Measurements from ENCODE around the gene AOPEP.

DNA sequence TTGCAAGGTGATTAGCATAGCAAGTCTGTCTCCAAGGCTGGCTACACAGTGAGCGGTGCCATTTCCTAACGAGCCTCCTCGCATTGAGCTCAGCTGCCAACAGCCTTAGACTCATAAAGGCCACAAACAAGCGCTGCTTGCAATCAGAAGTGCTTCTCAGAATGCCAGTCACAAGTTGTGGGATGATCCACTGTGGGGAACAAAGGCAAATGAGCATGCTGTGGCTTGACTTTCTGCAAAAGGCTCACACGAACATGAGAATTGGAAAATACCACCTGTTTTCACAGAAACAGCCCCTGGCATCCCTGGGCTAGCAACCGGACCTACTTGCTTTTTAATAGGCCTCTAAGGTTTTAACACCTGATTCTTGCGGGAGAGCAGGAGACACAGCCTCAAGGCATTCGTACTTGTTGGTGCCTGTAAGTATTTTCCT, 375.5 kb downstream of the AOPEP start:
- TF ChIP-seq, protein P1, sequence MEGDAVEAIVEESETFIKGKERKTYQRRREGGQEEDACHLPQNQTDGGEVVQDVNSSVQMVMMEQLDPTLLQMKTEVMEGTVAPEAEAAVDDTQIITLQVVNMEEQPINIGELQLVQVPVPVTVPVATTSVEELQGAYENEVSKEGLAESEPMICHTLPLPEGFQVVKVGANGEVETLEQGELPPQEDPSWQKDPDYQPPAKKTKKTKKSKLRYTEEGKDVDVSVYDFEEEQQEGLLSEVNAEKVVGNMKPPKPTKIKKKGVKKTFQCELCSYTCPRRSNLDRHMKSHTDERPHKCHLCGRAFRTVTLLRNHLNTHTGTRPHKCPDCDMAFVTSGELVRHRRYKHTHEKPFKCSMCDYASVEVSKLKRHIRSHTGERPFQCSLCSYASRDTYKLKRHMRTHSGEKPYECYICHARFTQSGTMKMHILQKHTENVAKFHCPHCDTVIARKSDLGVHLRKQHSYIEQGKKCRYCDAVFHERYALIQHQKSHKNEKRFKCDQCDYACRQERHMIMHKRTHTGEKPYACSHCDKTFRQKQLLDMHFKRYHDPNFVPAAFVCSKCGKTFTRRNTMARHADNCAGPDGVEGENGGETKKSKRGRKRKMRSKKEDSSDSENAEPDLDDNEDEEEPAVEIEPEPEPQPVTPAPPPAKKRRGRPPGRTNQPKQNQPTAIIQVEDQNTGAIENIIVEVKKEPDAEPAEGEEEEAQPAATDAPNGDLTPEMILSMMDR (IDR thresholded peaks at IDR 0.05) = no peak
- TF ChIP-seq POLR2AphosphoS5 (IDR thresholded peaks at IDR 0.05; ENCODE audit: low read depth, low read length) = no peak
- no peak for TF ChIP-seq NRF1 (IDR thresholded peaks at IDR 0.05; ENCODE audit: low read depth, low read length)
- TF ChIP-seq TAF1 (IDR thresholded peaks at IDR 0.05; ENCODE audit: borderline replicate concordance, low read depth, low read length) = no peak
- no peak for TF ChIP-seq EP300 (IDR thresholded peaks at IDR 0.05; ENCODE audit: borderline replicate concordance in 1 of 2, low read depth in 1 of 2, low read length in 1 of 2)
- TF ChIP-seq, protein P2, sequence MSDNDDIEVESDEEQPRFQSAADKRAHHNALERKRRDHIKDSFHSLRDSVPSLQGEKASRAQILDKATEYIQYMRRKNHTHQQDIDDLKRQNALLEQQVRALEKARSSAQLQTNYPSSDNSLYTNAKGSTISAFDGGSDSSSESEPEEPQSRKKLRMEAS (IDR thresholded peaks at IDR 0.05; ENCODE audit: low read depth) = no peak
- no peak for TF ChIP-seq EZH2phosphoT487 (IDR thresholded peaks at IDR 0.05; ENCODE audit: borderline replicate concordance, low read depth)
- TF ChIP-seq ELF1 (IDR thresholded peaks at IDR 0.05) = no peak
- TF ChIP-seq MEF2A (IDR thresholded peaks at IDR 0.05; ENCODE audit: borderline replicate concordance, low read depth) = no peak
- TF ChIP-seq, protein P3, sequence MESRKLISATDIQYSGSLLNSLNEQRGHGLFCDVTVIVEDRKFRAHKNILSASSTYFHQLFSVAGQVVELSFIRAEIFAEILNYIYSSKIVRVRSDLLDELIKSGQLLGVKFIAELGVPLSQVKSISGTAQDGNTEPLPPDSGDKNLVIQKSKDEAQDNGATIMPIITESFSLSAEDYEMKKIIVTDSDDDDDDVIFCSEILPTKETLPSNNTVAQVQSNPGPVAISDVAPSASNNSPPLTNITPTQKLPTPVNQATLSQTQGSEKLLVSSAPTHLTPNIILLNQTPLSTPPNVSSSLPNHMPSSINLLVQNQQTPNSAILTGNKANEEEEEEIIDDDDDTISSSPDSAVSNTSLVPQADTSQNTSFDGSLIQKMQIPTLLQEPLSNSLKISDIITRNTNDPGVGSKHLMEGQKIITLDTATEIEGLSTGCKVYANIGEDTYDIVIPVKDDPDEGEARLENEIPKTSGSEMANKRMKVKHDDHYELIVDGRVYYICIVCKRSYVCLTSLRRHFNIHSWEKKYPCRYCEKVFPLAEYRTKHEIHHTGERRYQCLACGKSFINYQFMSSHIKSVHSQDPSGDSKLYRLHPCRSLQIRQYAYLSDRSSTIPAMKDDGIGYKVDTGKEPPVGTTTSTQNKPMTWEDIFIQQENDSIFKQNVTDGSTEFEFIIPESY (IDR thresholded peaks at IDR 0.05; ENCODE audit: borderline replicate concordance, low read depth) = no peak
- TF ChIP-seq, protein P4, sequence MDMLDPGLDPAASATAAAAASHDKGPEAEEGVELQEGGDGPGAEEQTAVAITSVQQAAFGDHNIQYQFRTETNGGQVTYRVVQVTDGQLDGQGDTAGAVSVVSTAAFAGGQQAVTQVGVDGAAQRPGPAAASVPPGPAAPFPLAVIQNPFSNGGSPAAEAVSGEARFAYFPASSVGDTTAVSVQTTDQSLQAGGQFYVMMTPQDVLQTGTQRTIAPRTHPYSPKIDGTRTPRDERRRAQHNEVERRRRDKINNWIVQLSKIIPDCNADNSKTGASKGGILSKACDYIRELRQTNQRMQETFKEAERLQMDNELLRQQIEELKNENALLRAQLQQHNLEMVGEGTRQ (IDR thresholded peaks at IDR 0.05; ENCODE audit: borderline replicate concordance, low read depth, low read length) = no peak
- TF ChIP-seq YY1 (IDR thresholded peaks at IDR 0.05; ENCODE audit: low read depth) = no peak
- no peak for TF ChIP-seq FOXM1 (IDR thresholded peaks at IDR 0.05; ENCODE audit: low read depth)
- TF ChIP-seq FOSL2 (IDR thresholded peaks at IDR 0.05; ENCODE audit: borderline replicate concordance, low read depth) = no peak
